ENCODE results near the gene AMZ2. TPM values are rescaled to one million over a fixed set of nuclear protein-coding genes. Genes with fewer than 3 reads are reported as not detected.
"Not testable (repeated sequence)": the region's sequence is repeated elsewhere in the genome, so short reads cannot be mapped to it uniquely, and the experiment has no call there.

AMZ2 gene
- total and polyA plus RNA-seq, 2 of the 8 experiments (the other 6 are each of a cell fraction or from before 2014, with no cell fraction given) = 49.5 to 71.0 TPM

DNA sequence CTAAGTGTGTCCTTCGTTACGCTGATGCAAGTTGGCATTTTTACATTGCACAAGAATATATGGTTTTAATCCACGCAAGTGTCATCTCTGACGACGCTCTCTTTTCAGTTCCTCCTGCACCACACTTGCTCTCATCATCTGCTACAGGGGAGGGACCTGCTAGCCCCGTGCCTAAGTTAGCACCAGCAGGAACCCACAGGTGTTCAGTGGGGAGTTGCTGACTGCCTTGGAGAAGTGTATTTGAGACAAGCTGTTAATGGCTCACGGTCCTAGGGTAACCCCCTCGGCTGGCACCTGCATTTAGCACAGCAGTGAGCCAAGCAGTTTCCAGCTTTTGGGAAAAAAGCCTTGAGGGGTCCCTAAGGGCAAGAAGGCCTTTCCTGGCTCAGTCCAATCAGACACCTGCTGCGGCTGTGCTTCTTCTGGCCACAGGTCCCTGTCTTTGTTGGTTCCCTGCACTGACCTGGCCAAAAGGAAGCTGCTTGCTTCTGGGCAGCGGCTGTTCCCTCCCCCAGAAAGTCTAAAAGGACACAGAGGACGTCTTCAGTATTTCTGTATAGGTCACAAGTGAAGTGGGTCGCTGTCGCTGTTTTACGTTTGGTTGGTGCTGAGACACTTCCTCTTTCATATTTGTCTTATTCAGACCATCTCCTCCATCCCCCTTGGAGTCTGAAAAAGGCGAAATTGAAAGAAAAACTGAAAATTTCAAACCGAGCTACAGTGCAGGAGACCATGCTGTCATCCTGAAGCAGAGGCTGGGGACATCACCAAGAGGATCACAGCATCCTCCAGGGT, 10.3 kb upstream of the AMZ2 start:
- not testable (repeated sequence) for H2BK15ac ChIP-seq (ENCODE audit: low read length); H2BK12ac ChIP-seq (ENCODE audit: low read depth, low read length); H2BK5ac ChIP-seq (ENCODE audit: low read depth, low read length); H3K9ac ChIP-seq (replicated peaks in 1 of 4; ENCODE audit: extremely low read depth in 1 of 4, low read depth in 3 of 4, low read length in 3 of 4); H2BK20ac ChIP-seq (ENCODE audit: low read length); H3K27ac ChIP-seq (ENCODE audit: low read depth, low read length); H3K56ac ChIP-seq (replicated peaks; ENCODE audit: insufficient read length, low read depth, low read length); H3K23me2 ChIP-seq (ENCODE audit: low read depth, low read length); H3K79me2 ChIP-seq (ENCODE audit: control insufficient read depth in 1 of 2, insufficient read depth in 2 of 2, low read length in 2 of 2); H3K4me2 ChIP-seq (ENCODE audit: insufficient read depth in 1 of 2, low read depth in 2 of 2, low read length in 2 of 2); H3K4me1 ChIP-seq (replicated peaks in 1 of 4; ENCODE audit: control insufficient read depth in 3 of 4, insufficient read depth in 4 of 4, low read length in 3 of 4); H2BK120ac ChIP-seq (replicated peaks; ENCODE audit: low read depth, low read length); H3K36me3 ChIP-seq (ENCODE audit: control insufficient read depth in 2 of 4, insufficient read depth in 4 of 4, low read length in 3 of 4); H4K8ac ChIP-seq (ENCODE audit: extremely low read depth, insufficient read depth, low read length); H3K4ac ChIP-seq (replicated peaks; ENCODE audit: insufficient read length, low read depth, low read length); H2AFZ ChIP-seq (ENCODE audit: low read length); H3K23ac ChIP-seq (ENCODE audit: insufficient read length); H4K20me1 ChIP-seq (replicated peaks in 1 of 2; ENCODE audit: control insufficient read depth in 1 of 2, insufficient read depth in 2 of 2, low read length in 2 of 2); H3K18ac ChIP-seq (ENCODE audit: extremely low read depth, low read length); H3K14ac ChIP-seq (ENCODE audit: insufficient read length); H3K27me3 ChIP-seq (replicated peaks in 1 of 4; ENCODE audit: control insufficient read depth in 3 of 4, extremely low read depth in 1 of 4, insufficient read depth in 3 of 4, low read length in 3 of 4); H3K9me3 ChIP-seq (ENCODE audit: insufficient read depth in 2 of 2, low read depth in 1 of 2, low read length in 1 of 2); H2AK5ac ChIP-seq (ENCODE audit: low read depth, low read length); H4K5ac ChIP-seq (ENCODE audit: insufficient read length, low read depth, low read length); H3K79me1 ChIP-seq (ENCODE audit: low read depth, low read length); H3K4me3 ChIP-seq (ENCODE audit: extremely low read depth in 1 of 4, insufficient read depth in 2 of 4, low read depth in 3 of 4, low read length in 4 of 4); H4K91ac ChIP-seq (replicated peaks; ENCODE audit: insufficient read length, low read length); FAIRE-seq
- WGBS, 2 experiments (ENCODE audit: extremely low coverage in 1 of 2, insufficient coverage in 1 of 2, insufficient read length in 1 of 2, insufficient replicate concordance in 2 of 2, low coverage in 1 of 2, low lambda C conversion rate in 2 of 2, missing lambda C conversion rate in 1 of 2) = 85% methylated on average over 16 of the region's 16 CpGs; no CpG with 5 or more reads in 1 of the 2 experiments
- POLR2A ChIA-PET (ENCODE audit: partially characterized antibody) = interaction anchor here (1.9 kb wide), 1 partner anchor 10 kb away, joined by 9 read pairs; the partner anchor contains the start of gene AMZ2
- DNase-seq (ENCODE audit: low read depth in 1 of 2, low spot score in 2 of 2) = peak in 1 of 2 experiments; percentile 19
- CTCF ChIA-PET (ENCODE audit: partially characterized antibody) = interaction anchor here (0.6 to 2.4 kb wide), 5 partner anchors 25 to 279 kb away, joined by 3 to 5 read pairs (median 5); no protein-coding TSS in a partner anchor

Measured in H1 (cell line).